ENCODE results near the gene MAD2L2.

The MAD2L2 gene

DNA sequence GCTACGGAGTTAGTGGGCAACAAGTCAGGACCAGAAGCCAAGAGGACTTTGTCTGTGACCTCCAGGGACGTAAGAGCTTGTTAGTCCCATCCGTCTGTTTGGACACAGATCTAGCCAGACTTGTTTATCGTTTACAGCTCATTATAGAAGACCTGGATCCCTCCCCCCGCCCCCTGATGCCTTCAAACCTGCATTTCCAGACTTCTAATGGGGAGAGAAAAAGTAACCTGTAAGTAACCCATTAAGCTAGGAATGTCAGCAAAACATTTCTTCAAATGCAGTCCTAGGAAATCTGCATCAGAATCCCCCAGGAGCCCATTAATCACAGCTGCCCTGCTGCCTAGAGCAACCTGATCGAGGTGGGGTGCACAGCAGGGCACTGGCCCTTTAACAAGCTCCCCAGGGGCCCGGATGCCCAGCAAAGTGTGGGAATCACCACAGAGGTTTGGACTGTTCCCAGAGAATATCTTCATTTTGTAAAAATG lies 1.4 kb upstream of the MAD2L2 start:
- DNase-seq (ENCODE audit: low spot score) = peak; percentile 49

DNA sequence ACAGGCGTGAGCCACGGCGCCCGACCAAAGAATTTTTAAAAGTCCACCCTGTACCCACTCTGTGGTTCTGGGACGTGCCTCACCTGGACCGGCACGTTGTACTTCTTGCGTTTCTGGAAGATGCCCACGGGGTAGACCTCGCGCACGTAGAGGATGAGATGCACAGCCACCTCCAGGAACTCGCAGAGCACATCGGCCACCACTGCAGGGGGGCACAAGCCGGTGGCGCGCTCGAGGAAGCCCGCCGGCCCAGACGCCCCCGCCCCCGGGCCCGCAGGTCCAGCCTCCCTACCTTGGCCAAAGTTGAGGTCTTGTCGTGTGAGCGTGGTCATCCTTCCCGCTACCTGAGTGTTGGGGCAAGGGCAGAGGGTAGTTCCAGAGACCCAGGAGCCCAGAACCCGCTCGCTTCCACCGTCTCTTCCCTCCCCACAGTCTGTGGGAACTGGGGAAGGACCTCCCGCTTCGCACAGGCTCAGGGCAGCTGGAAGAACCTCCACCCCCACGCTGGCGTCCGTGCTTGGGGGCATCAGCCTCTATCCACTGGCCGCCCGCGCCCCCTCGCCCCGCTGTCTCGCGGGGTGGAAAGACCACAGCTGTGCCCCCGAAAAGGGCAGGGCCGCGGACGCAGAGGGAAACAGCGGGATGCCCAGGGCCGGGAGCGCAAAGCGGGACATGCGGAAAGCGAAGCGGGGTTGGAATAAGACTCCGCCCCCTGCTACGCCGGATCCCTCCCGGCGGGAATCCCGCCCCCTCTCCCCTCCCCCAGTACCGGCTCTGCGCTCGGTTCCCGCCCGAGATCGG lies 478 bp downstream of the MAD2L2 start:
- DNase-seq (ENCODE audit: low spot score) = peak; percentile 45

DNA sequence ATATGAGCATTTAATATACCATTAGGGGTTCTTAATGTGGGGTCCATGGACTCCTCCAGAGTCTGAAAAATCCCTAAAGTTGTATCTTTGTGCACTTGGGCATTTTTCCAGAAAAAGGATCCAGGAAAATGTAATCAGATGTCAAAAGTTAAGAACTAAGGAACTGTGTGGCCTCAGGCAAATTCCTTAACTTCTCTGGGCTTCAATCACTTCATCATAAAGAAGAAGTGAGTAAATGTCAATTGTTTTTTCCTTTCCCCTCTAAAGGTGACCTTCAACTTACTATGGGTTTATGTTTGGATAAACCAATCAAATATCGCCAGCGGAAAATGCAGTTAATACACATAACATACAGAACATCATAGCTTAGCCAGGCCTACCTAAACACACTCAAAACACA lies 2.5 kb downstream of the MAD2L2 start:
- DNase-seq (ENCODE audit: low spot score) = no peak

DNA sequence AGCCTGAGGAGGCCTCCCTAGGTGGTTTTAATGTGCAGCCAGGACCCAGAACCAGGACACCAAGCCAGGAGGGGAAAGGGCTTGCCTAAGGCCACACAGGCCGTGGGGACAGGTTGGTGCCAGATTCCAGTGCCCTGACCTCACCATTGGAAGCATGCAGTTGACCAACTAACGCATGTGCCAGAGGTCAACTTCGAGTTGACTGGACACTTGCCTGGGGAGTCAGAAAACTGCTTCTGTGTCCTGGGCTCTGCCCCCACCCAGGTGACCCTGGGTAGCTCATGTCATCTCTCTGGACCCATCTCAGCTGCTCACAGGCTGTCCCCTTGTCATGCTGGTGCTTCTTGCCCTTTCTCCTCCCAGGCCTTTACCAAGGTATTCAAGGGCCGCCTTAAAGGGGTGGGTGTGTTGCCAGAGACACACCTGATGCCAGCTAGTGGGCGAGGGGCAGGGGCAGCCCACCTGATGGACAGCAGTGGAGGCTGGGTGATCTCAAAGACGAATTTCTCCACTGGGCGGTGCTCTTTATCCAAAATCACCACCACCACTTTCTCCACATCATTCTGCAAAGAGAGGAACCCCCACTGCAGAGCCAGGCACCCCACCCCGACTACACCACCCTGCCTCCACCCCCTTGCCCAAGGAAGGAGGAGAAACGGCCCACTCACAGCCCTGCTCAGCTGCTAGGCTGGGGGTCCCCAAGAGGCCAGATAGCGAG lies 4.4 kb downstream of the MAD2L2 start:
- no peak for DNase-seq (ENCODE audit: low spot score)

DNA sequence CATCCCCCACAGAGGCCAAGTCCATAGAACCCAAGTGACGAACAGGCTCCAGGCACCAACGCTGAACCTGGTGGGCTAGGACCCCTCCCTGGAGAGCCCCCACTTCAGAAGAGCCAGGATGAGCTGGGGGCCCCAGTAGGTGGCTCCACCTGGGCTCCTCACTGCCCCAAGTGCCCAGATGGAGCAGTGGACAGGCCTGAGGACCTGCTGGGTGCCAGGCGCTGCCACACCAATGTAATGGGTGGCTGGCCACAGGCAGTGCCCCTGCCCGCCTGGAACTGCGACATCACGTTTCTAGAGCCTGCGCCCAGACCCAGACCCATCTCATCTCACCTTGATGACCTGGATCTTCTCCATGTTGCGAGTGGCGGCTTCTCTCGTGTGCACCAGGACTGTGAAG lies 5.6 kb downstream of the MAD2L2 start:
- no peak for DNase-seq (ENCODE audit: low spot score)

DNA sequence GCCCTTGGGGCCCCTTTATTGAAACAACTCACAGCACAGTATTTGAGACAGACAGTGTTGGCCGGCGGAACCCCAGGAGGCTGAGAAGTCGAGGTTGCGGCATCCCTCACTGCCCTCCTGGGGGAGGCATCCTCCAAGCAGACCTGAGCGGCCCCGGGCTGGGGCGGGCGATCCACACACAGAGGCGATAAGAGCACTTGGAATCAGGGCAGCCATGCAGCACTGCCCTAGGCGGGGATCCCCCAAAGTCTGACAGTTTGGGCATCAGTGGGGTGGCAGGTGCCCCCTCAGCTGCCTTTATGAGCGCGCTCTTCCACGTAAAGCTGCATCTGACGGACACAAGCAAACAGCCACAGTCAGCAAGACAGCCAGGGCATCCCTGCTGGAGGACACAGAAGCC lies 6.5 kb downstream of the MAD2L2 start:
- no peak for DNase-seq (ENCODE audit: low spot score)

DNA sequence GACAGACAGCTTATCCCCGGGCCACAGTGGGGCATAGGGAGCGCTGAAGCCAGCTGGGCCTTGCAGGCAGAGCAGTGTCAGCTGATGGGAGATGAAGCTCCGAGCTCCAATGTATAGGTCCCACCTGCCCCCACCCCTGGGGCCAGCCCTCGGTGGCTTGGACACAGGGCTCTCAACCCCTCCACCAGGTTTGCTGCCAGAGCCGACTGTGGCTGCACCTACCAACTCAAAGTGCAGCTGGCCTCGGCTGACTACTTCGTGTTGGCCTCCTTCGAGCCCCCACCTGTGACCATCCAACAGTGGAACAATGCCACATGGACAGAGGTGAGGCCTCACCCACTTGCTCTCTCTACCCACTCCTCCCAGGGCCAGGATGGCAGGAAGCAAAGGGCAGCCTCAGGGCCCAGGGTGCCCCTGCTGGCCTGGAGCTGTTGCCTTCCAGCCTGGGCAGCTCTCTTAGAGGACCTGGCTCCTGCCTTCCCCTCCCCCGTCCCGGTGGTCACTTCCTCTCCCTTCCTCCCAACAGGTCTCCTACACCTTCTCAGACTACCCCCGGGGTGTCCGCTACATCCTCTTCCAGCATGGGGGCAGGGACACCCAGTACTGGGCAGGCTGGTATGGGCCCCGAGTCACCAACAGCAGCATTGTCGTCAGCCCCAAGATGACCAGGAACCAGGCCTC lies 7.7 kb downstream of the MAD2L2 start:
- DNase-seq (ENCODE audit: low spot score) = peak; percentile 11

DNA sequence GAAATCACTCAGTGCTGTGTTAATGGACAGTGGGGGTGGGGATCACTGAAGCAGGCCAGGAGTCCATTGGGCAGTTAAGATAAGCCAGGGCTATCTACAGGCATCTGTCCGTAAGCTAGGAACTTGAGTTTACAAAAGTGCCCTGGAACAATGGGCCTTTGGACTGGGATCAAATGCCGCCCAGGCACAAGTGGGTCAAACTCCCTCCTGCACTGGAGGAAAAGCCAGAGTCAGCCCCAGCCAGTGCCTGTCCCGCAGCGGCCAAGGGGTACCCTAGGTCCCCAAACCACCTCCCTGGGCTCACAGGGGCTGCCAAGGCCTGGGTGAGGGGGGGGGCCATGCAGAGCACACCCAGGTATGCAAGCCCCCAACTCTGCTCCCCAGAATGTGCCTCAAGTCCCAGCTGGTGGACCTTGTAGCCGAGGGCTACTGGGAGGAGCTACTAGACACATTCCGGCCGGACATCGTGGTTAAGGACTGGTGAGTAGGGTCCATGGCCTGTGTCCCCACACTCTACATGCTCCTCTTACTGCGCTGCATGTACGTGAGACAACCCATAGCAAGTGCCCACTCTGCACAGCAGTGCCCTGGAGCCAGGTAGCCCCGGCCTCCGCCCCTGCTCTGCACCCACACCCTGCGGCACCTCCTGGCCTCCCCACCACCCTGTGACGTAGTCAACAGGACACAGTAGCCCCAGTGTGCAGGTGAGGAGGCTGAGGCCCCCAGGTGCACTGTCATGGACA lies 9.2 kb downstream of the MAD2L2 start:
- no peak for DNase-seq (ENCODE audit: low spot score)

DNA sequence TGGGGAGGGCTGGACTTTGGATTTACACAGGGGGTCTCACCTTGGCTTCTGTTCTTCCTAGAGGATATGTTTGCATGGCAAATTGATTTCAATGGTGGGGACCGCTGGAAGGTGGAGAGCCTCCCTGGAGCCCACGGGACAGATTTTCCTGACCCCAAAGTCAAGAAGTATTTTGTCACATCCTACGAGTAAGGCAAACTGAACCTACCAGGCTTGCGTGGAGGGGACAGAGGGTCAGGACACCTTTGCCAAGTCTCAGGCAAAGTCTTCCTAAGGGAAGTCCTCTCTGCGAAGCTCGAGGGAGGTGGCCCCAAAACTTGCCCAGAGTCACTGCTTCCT lies 9.8 kb downstream of the MAD2L2 start:
- no peak for DNase-seq (ENCODE audit: low spot score)

DNA sequence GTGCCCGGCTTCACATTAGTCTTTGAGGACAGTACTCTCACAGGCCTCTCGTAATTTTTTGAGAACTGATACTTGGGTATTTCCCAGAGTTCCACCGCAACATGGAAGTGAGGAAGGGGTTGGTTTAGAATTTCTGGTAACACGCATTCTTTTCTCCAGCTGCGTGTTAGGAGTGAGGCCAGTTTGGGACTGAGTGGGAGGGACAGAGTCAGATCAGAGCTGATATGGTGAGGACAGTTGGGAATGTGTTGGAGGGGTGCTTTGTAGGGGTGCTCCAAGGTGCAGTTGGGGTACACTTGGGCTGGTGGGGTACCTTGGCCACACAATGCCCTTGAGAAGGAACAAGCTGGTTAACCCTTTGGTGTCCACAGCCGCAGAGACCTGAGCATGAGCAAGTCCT lies 10.2 kb downstream of the MAD2L2 start:
- DNase-seq (ENCODE audit: low spot score) = no peak

DNA sequence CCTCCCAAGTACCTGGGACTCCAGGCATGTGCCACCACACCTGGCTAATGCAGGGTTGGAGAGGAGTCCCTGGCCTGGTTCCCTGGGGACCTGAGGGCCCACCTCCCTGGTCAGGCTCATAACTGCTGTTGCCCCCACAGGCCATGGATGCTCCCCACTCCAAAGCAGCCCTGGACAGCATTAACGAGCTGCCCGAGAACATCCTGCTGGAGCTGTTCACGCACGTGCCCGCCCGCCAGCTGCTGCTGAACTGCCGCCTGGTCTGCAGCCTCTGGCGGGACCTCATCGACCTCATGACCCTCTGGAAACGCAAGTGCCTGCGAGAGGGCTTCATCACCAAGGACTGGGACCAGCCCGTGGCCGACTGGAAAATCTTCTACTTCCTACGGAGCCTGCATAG lies 12.4 kb downstream of the MAD2L2 start:
- no peak for DNase-seq (ENCODE audit: low spot score)

DNA sequence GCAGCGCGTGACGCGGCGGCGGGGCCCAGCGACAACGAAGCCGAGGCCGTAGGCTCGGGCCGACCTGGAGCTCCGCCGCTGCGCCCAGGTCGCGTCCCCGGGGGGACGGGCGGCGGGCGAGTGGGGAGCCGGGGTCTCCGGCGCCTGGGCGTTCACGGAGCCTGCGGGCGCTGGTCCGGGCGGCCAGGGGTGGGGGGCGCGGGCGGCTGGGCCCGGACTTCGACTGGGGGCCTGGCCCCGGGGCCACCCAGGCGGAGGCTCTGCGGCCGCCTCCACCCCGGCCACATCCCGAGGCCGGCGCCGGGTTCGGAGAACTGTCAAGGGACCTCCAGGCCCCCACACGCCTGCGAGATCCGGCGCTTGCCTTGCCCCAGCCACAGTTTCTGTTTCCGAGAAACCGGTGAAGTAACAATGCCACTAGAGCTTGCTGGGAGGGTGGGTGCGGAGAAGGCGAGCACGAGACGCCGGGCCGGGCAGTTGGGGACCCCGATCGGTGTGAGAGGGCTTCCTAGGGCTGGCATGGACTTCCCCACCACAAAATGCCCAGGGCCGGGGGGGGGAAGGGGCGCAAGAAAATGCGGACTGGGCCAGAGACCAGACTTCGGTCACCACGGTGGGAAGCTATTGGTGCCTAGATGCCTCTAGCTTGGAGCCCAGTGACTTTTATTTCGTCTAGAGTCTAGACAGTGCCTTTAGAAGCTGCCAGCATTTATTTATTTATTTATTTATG lies 16.4 kb downstream of the MAD2L2 start:
- peak; percentile 70 for DNase-seq (ENCODE audit: low spot score)

DNA sequence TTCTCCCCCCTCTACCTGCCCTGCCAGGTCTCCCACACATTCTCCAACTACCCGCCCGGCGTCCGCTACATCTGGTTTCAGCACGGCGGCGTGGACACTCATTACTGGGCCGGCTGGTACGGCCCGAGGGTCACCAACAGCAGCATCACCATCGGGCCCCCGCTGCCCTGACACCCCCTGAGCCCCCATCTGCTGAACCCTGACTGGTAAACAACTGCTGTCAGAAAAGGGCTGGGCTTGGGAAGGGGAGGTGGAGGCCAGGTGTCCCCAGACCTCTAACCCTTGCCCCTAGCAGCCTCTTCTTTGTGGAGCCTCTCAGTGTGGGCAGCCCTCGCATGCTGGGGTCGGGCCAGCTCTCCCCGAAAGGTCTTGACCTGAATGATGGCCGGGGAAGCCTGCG lies 19.8 kb downstream of the MAD2L2 start:
- no peak for DNase-seq (ENCODE audit: low spot score)

DNA sequence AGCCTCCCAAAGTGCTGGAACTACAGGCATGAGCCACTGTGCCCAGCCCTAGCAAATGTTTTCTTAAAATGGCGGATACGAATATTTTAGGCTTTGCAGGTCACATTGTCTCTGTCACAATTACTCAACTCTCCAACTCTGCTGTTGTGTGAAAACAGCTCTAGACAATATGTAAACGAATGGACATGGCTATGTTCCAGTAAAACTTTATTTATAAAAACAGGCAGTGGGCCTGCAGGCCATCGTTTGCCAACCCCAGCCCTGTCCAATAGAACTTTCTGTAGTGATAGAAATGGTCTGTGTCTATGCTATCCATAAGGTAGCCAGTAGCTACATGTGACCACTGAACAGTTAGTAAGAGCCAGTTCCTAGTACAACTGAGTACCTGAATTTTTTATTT lies 21.2 kb downstream of the MAD2L2 start:
- DNase-seq (ENCODE audit: low spot score) = no peak

DNA sequence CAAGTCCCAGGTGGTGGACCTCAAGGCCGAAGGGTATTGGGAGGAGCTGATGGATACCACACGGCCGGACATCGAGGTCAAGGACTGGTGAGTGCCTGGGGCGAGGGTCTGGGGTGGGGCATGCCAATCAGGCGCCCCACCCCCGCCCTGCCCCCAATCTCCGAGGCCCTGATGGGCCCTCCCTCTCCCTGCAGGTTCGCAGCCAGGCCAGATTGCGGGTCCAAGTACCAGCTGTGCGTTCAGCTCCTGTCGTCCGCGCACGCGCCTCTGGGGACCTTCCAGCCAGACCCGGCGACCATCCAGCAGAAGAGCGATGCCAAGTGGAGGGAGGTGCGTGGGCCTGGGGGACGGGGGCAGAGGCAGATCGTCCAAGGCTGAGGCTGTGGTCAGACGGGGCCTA lies 22.4 kb downstream of the MAD2L2 start:
- no peak for DNase-seq (ENCODE audit: low spot score)

DNA sequence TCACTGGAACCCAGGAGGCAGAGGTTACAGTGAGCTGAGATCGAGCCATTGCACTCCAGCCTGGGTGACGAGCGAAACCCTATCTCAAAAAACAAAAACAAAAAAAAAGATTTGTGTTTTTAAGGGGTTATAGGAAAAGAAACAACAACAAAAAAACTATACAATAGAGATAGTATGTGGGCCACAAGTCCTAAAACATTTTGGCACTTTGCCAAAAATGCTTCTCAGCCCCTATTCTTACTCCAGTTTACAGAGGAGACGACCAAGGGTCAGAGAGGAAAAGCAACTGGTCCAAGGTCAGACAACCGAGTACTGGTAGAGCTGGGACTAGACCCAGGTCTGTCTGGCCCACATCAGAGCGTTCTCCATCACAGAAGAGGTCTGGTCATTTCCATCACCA lies 23.3 kb downstream of the MAD2L2 start:
- DNase-seq (ENCODE audit: low spot score) = no peak

DNA sequence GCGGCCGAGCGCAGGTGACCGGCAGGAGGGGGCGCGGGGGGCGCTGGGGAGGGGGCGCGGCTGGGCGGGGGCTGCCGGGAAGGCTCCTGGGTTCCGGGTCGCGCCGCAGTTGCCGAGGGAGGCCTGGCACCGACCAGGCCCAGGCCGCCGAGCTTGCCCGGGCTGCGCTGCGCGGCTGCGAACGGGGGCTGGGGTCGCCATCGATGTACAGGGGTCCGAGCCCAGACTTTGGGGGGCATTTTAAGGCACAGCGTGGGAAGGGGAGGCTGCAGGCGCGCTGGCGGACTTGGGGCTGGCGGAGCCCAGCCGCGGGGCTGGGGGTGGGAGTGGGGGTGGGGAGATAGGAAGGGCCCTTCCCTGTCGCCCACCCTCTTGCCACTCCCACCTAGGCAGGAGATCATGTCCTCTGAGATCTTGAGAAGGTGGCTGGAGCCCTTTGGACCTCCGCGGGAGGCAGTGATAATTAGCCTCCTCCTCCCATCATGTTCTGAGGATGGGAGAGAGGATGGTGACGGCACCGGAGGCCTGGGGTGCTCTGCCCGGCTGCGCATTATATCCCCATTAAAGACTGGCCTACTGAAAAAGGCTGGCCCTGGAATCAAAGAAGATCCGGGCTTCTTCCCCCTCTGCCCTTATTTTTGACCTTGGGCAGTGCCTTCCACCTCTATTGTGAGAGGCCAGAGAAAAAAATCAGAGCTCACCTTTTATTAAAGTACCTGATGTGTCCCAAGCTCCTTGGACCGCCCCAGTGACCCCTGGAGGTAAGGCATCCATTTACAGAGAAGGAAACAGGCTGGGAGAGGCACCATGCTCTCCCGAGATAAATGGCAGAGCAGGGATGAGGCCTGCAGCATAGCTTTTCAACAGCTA lies 25.8 kb downstream of the MAD2L2 start:
- no peak for DNase-seq (ENCODE audit: low spot score)

DNA sequence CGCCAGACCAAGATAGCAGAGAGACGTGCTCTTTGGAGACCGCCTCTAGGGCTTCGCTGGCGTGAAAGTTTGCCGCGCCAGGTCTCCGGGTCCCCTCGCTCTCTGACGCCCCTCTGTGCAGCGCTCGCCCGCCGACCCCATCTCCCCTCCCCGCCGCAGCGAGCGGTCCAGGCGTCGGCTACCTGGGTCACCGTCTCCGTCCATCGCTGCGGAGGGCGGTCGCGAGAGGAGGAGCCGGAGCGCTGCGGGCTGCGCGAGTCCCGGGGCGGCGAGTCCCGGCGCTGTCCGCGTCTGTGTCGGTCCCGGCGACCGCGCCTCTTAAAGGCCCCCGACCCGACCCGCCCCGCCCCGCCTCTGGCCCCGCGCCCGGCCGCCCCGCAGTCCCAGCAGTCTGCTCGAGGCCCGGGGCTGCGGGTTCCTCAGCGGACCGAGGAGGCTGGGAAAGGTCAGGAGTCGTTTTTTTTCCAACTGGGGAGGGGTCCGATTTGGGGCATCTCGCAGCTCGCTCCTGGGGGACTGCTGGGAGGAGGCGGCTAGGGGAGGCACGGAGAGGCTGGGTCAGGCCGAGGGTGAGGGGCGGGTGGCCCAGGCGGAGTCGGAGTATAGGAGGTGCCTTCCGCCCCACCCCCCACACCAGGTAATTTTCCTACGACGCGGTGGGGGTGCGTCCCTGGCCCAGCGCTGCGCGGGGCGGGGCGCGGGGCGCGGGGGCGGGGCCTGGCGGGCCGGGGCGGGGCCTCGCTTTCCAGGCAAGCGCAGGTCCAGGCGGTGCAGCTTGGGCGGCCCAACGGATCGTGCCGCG lies 26.6 kb downstream of the MAD2L2 start, which contains the start of the genes FBXO2 and FBXO44:
TSS of gene FBXO2 (minus strand) at position 293 of the 802 bp plus-strand sequence. CDS start at position 204, 89 bp downstream.
TSS of gene FBXO44 (plus strand) at position 741 of the 802 bp plus-strand sequence. CDS start 959 bp downstream, outside the sequence.
- peak; percentile 88 for DNase-seq (ENCODE audit: low spot score)

DNA sequence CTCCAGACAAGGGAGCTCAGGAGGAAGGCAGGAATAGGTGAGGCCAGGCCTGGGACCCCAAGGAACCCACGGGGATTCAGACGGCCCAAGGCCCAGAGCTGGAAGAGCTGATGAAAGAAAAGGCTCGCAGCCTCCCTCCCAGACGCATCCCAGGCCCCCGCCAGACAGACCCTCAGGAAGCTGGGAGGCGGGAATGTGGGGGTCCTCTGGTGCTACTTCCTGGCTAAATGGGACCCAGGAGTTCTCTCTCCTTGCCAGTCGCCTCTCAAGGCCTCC lies 27.1 kb downstream of the MAD2L2 start:
- no peak for DNase-seq (ENCODE audit: low spot score)

Data from iPS-NIHi11 (cell line).